Peyer's patch (tissue), 4 donors: Measurements from ENCODE around the gene ARG1.

Experiments used
- CTCF ChIP-seq, 6 experiments: fragments of 450-650 bp in 4 of 6; fragments of 200-600 bp in 2 of 6; sonication (generic) in 1 of 6; IDR thresholded peaks; one replicate each; pipeline ENCODE4 v1.5.1; 2017 to 2019; ENCODE audit warnings: antibody characterized with exemption in 6 of 6, mild to moderate bottlenecking in 3 of 6, moderate library complexity in 1 of 6
- POLR2A ChIP-seq, 2 donors: fragments of 450-650 bp; IDR thresholded peaks; one replicate each; pipeline ENCODE4 v1.5.1; 2017; ENCODE audit warnings: antibody characterized with exemption in 2 of 2, mild to moderate bottlenecking in 2 of 2, moderate library complexity in 2 of 2

GRCh38 chr6:131627724-131628682 lies 55.0 kb downstream of the ARG1 start, which contains the start of gene MED23:
- peak; percentile 78 to 96 (median 92) for TF ChIP-seq CTCF (IDR thresholded peaks at IDR 0.05)
- peak; percentile 62 to 68 for TF ChIP-seq POLR2A (IDR thresholded peaks at IDR 0.05)
